ENCODE measurements around the gene RAB13. TPM values are rescaled to one million over a fixed set of nuclear protein-coding genes. Genes with fewer than 3 reads are reported as not detected.
A peak's percentile ranks its signal among the peaks of the same experiment; 100 is the strongest.

RAB13 gene
- total RNA-seq, 1 experiment from 2014 or later: 42.3 TPM

GRCh38 chr1:153962088-153963029, 23.8 kb downstream of the RAB13 start:
- Histone ChIP-seq H3K9me2 (replicated peaks; ENCODE audit: low read length) (no peaks in the 10 kb centered on the region), H3K9ac (ENCODE audit: low read length) (peak overlapping the region; percentile 83), H3K27me3 (ENCODE audit: low read length) (no peaks in the 10 kb centered on the region), H3F3A (ENCODE audit: low read length, unreplicated experiment) (peaks cover 7% of the 10 kb centered on the region), H3K4me3 (ENCODE audit: low read length) (peak overlapping the region; percentile 84), H3K27ac (ENCODE audit: low read length) (peak overlapping the region; percentile 64), H3K9me3 (ENCODE audit: low read length) (no peaks in the 10 kb centered on the region), H3K36me3 (ENCODE audit: low read depth, low read length) (no peaks in the 10 kb centered on the region; the same call in 1 of the 2 replicates), H2AFZ (ENCODE audit: low read length) (peak overlapping the region; percentile 87), H3K4me1 (ENCODE audit: insufficient read depth, low read length) (peaks cover 36% of the 10 kb centered on the region), H3K4me2 (ENCODE audit: low read length) (peak overlapping the region; percentile 98), H4K20me1 (ENCODE audit: low read length) (no peaks in the 10 kb centered on the region), H3K79me2 (ENCODE audit: low read length) (peaks cover 57% of the 10 kb centered on the region)
- ATAC-seq (no peak), DNase-seq (peak; percentile 56)
- BruUV-seq (replicated peaks): no TSS peak
- no peak for TF ChIP-seq EZH2 (IDR thresholded peaks at IDR 0.05; ENCODE audit: low read length, unreplicated experiment)
- no peak for TF ChIP-seq CTCF (conservative IDR thresholded peaks at IDR 0.05; ENCODE audit: low read depth, low read length)
- TF ChIP-seq EZH2phosphoT487 (IDR thresholded peaks at IDR 0.05; ENCODE audit: borderline replicate concordance, low read length): no peak
- ChIA-PET POLR2A (ENCODE audit: unreplicated experiment) (no interaction called here), CTCF (interaction anchor here (1.4 to 1.5 kb wide), 2 partner anchors 15 to 23 kb away, joined by 4 to 5 read pairs; partner anchors contain the start of gene RAB13)
- intact Hi-C loops (cut with micrococcal nuclease): loop anchor here (1.0 kb wide), 1 partner anchor 24 kb away; the partner anchor contains the start of gene RAB13

- no peaks in the 10 kb centered on the region; the same call in 1 of the 2 replicates for H3K36me3 ChIP-seq (ENCODE audit: low read depth, low read length)
- H3K79me2 ChIP-seq (ENCODE audit: low read length): peaks cover 63% of the 10 kb centered on the region
- H3K9ac ChIP-seq (ENCODE audit: low read length): no peak overlapping the region
- H4K20me1 ChIP-seq (ENCODE audit: low read length): peaks cover 6% of the 10 kb centered on the region; the same call in 1 of the 2 replicates
- TF ChIP-seq EZH2 (IDR thresholded peaks at IDR 0.05; ENCODE audit: low read length, unreplicated experiment) (no peak), CTCF (conservative IDR thresholded peaks at IDR 0.05; ENCODE audit: low read depth, low read length) (no peak), EZH2phosphoT487 (IDR thresholded peaks at IDR 0.05; ENCODE audit: borderline replicate concordance, low read length) (no peak)
- no TSS peak for BruUV-seq (replicated peaks)
- ChIA-PET CTCF (no interaction called here), POLR2A (ENCODE audit: unreplicated experiment) (no interaction called here)
- peaks cover 43% of the 10 kb centered on the region for H3K4me1 ChIP-seq (ENCODE audit: insufficient read depth, low read length)
- H3K4me3 ChIP-seq (ENCODE audit: low read length): peak overlapping the region; percentile 84
- H2AFZ ChIP-seq (ENCODE audit: low read length): no peak overlapping the region
- no peak for ATAC-seq
- H3K9me3 ChIP-seq (ENCODE audit: low read length): no peaks in the 10 kb centered on the region
- intact Hi-C loops (cut with micrococcal nuclease): no loop called here
- H3K27me3 ChIP-seq (ENCODE audit: low read length): no peaks in the 10 kb centered on the region
- H3K4me2 ChIP-seq (ENCODE audit: low read length): peak overlapping the region; percentile 98
- no peak for DNase-seq
- peaks cover 7% of the 10 kb centered on the region for H3F3A ChIP-seq (ENCODE audit: low read length, unreplicated experiment)
- no peaks in the 10 kb centered on the region for H3K9me2 ChIP-seq (replicated peaks; ENCODE audit: low read length)
- H3K27ac ChIP-seq (ENCODE audit: low read length): no peak overlapping the region
Measured at GRCh38 chr1:153961421-153961820, 24.7 kb downstream of the RAB13 start.

- no peak overlapping the region for H3K4me2 ChIP-seq (ENCODE audit: low read length)
- BruUV-seq (replicated peaks): no TSS peak
- no peak overlapping the region for H2AFZ ChIP-seq (ENCODE audit: low read length)
- H3K4me3 ChIP-seq (ENCODE audit: low read length): no peak overlapping the region
- ChIA-PET CTCF (no interaction called here), POLR2A (ENCODE audit: unreplicated experiment) (no interaction called here)
- intact Hi-C loops (cut with micrococcal nuclease): no loop called here
- no peak for ATAC-seq
- H3K27me3 ChIP-seq (ENCODE audit: low read length): no peaks in the 10 kb centered on the region
- H3K9me3 ChIP-seq (ENCODE audit: low read length): no peaks in the 10 kb centered on the region
- peaks cover 62% of the 10 kb centered on the region for H3K79me2 ChIP-seq (ENCODE audit: low read length)
- no peak overlapping the region for H3K27ac ChIP-seq (ENCODE audit: low read length)
- peaks cover 10% of the 10 kb centered on the region for H4K20me1 ChIP-seq (ENCODE audit: low read length)
- TF ChIP-seq EZH2phosphoT487 (IDR thresholded peaks at IDR 0.05; ENCODE audit: borderline replicate concordance, low read length) (no peak), CTCF (conservative IDR thresholded peaks at IDR 0.05; ENCODE audit: low read depth, low read length) (no peak), EZH2 (IDR thresholded peaks at IDR 0.05; ENCODE audit: low read length, unreplicated experiment) (no peak)
- H3K36me3 ChIP-seq (ENCODE audit: low read depth, low read length): no peaks in the 10 kb centered on the region; the same call in 1 of the 2 replicates
- H3F3A ChIP-seq (ENCODE audit: low read length, unreplicated experiment): peaks cover 7% of the 10 kb centered on the region
- H3K9ac ChIP-seq (ENCODE audit: low read length): no peak overlapping the region
- no peaks in the 10 kb centered on the region for H3K9me2 ChIP-seq (replicated peaks; ENCODE audit: low read length)
- H3K4me1 ChIP-seq (ENCODE audit: insufficient read depth, low read length): peaks cover 41% of the 10 kb centered on the region
- DNase-seq: no peak
Measured at GRCh38 chr1:153960206-153960605, 25.9 kb downstream of the RAB13 start.

All from PC-3 (cell line).